Measurements from ENCODE around the gene SIGLEC15. TPM values are rescaled to one million over a fixed set of nuclear protein-coding genes. Genes with fewer than 3 reads are reported as not detected.

Gene SIGLEC15
- total and polyA plus RNA-seq, 7 donors, result 0.09 to 0.60 (median 0.31) TPM; not detected in 3

DNA sequence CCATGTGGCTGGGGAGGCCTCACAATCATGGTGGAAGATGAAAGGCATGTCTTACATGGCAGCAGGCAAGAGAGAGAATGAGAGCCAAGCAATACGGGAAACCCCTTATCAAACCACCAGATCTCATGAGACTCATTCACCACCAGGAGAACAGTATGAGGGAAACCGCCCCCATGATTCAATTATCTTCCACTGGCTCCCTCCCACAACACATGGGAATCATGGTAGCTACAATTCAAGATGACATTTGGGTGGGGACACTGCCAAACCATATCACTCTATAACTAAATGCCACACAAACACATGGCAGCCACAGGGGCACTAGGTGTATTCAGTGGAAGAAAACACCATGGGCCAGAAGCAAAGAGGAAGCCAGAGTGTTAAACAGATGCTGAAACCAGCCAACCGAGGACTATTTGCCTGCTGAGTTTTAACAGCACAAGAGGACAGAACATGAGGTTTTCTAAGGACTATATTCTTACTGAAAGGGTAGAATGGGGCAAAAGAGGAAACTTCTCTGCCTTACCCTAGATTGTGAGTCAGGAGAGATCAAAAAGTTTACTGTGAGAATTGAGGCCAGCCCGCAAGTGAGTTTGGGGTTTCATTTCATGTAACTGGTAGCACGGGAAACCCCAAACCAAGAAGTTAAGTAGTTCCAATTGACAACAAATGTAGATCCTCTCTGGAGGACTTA lies 49.2 kb downstream of the SIGLEC15 start:
- H3K27ac ChIP-seq, result no peak overlapping the region
- no peak for DNase-seq
- 60 to 88% methylated on average over 5 of the region's 5 CpGs for WGBS, 2 donors
- H3K9me3 ChIP-seq, result no peaks in the 10 kb centered on the region
- intact Hi-C loops (cut with DNase I), result no loop called here
- TF ChIP-seq POLR2A (IDR thresholded peaks at IDR 0.05), result no peak
- TF ChIP-seq EP300 (IDR thresholded peaks at IDR 0.05), result no peak
- TF ChIP-seq, protein P1, sequence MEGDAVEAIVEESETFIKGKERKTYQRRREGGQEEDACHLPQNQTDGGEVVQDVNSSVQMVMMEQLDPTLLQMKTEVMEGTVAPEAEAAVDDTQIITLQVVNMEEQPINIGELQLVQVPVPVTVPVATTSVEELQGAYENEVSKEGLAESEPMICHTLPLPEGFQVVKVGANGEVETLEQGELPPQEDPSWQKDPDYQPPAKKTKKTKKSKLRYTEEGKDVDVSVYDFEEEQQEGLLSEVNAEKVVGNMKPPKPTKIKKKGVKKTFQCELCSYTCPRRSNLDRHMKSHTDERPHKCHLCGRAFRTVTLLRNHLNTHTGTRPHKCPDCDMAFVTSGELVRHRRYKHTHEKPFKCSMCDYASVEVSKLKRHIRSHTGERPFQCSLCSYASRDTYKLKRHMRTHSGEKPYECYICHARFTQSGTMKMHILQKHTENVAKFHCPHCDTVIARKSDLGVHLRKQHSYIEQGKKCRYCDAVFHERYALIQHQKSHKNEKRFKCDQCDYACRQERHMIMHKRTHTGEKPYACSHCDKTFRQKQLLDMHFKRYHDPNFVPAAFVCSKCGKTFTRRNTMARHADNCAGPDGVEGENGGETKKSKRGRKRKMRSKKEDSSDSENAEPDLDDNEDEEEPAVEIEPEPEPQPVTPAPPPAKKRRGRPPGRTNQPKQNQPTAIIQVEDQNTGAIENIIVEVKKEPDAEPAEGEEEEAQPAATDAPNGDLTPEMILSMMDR (IDR thresholded peaks at IDR 0.05), result no peak
- TF ChIP-seq POLR2AphosphoS5 (IDR thresholded peaks at IDR 0.05), result no peak
- H3K36me3 ChIP-seq, result peaks cover 0 to 87% (median 21%) of the 10 kb centered on the region in 4 donors
- no peak overlapping the region for H3K4me3 ChIP-seq
- no peaks in the 10 kb centered on the region for H3K27me3 ChIP-seq
- H3K4me1 ChIP-seq, result peaks cover 0 to 3% (median 0%) of the 10 kb centered on the region in 4 donors

DNA sequence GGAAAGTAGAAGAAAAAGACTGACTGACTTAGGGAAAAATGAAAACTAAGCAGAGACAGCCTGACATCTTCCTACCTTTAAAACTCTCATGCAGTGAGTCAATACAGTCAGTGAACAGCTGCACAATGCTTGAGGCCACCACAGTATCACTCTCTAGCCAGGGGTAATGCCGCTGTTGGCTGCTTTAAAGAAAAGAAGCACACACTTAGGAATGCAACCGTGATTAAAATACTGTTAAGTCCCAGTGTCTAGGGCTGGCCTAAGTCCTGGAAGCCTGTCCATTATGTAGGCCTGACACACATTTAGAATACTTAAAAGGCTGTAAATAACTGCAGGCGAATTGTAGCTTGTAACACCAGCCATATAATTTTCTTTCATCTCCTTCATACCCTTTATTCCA lies 50.7 kb downstream of the SIGLEC15 start:
- 94% methylated on average over 3 of the region's 3 CpGs for WGBS, 2 donors
- DNase-seq, result no peak
- H3K9me3 ChIP-seq, result no peaks in the 10 kb centered on the region
- no peak overlapping the region for H3K4me3 ChIP-seq
- no peak for TF ChIP-seq POLR2A (IDR thresholded peaks at IDR 0.05)
- TF ChIP-seq, protein P1 (IDR thresholded peaks at IDR 0.05), result no peak
- no peak for TF ChIP-seq POLR2AphosphoS5 (IDR thresholded peaks at IDR 0.05)
- no peak for TF ChIP-seq EP300 (IDR thresholded peaks at IDR 0.05)
- H3K27me3 ChIP-seq, result no peaks in the 10 kb centered on the region
- H3K36me3 ChIP-seq, result peaks cover 0 to 81% (median 18%) of the 10 kb centered on the region in 4 donors
- peaks cover 0 to 8% (median 3%) of the 10 kb centered on the region in 4 donors for H3K4me1 ChIP-seq
- intact Hi-C loops (cut with DNase I), result no loop called here
- H3K27ac ChIP-seq, result no peak overlapping the region

DNA sequence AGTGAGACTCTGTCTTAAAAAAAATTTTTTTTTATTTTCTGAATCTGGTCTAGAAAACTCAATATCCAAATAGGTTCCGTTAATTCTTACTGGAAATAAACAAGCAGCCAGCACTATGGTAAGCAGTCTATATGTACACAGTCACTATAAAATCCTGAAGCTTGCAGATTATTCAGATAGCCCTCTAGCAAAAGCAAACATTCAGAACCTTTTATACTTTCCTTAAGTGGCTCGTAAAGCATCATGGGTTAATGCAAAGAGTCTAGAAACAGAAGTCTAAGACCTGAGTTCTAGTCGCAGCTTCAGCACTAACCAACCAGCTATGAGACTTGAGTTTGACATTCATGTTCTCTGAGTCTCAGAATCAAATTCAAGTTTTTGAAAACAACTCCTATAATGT lies 51.9 kb downstream of the SIGLEC15 start:
- H3K9me3 ChIP-seq, result no peaks in the 10 kb centered on the region
- no peak overlapping the region for H3K27ac ChIP-seq
- no peak for TF ChIP-seq POLR2AphosphoS5 (IDR thresholded peaks at IDR 0.05)
- TF ChIP-seq, protein P1 (IDR thresholded peaks at IDR 0.05), result no peak
- TF ChIP-seq EP300 (IDR thresholded peaks at IDR 0.05), result no peak
- TF ChIP-seq POLR2A (IDR thresholded peaks at IDR 0.05), result no peak
- DNase-seq, result no peak
- no peaks in the 10 kb centered on the region for H3K27me3 ChIP-seq
- no peak overlapping the region for H3K4me3 ChIP-seq
- peaks cover 0 to 8% (median 3%) of the 10 kb centered on the region in 4 donors for H3K4me1 ChIP-seq
- H3K36me3 ChIP-seq, result peaks cover 0 to 90% (median 24%) of the 10 kb centered on the region in 4 donors
- intact Hi-C loops (cut with DNase I), result no loop called here
- 83 to 92% methylated on average over 3 of the region's 3 CpGs for WGBS, 2 donors

DNA sequence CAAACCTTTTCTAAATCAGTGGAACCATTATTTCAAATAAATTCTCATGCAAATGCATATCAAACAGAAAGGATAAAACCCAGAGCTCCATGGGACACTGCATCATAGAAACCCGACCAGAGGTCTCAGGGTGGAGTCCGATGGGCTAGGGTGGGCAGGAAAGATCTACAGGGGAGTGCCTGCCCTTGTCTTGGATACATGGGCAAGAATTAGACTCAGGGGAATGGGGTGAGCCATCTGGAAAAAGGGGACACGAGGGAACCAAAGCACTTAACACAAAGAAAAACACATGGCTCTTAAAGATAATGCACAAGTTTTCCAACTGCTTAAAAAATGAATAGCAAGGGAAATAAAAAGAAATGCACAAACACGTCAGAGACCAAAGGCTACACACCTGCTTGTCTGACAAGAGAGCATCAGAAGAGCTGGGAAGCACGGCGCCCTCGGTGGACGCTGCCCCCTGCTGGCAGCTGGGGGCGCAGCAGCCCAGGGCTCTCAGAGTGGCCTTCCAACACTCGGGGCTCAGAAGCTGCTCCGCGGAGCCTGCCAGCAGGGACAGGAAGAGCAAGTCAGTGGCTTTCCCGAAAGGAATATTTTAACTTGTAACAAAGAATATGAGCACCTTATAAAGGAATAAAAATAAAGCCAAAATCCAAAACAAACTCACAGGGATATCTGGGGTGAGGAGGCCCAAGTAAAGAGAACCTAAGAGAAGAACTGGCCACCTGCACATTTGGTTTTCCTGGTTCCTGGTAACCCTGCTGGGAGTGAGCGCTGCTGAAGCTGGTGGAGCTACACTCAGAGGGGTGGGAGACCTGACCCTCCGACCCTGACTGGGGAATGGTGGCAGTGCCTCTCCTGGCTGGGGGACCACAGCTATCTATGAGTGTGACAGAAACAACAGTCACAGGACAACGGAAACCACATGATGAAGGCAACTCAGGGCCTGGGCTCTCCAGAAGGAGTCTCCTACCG lies 54.5 kb downstream of the SIGLEC15 start:
- WGBS, 2 donors, result 39 to 44% methylated on average over 17 of the region's 17 CpGs
- Histone ChIP-seq H3K36me3 (peaks cover 0 to 90% (median 31%) of the 10 kb centered on the region in 4 donors), H3K4me3 (no peak overlapping the region), H3K27ac (no peak overlapping the region), H3K27me3 (no peaks in the 10 kb centered on the region), H3K9me3 (no peaks in the 10 kb centered on the region), H3K4me1 (peaks cover 0 to 7% (median 2%) of the 10 kb centered on the region in 4 donors)
- TF ChIP-seq POLR2AphosphoS5 (IDR thresholded peaks at IDR 0.05), result no peak
- TF ChIP-seq, protein P1 (IDR thresholded peaks at IDR 0.05), result peak; percentile 74 to 99 (median 86)
- peak; percentile 86 for DNase-seq
- intact Hi-C loops (cut with DNase I), result loop anchor here (1.0 to 10.0 kb wide), 2 partner anchors 189 to 215 kb away; no protein-coding TSS in a partner anchor
